Lower lobe of right lung (tissue), 2 donors: ENCODE data around the gene PRKN. TPM values are rescaled to one million over a fixed set of nuclear protein-coding genes. Genes with fewer than 3 reads are reported as not detected.

Experiments used
- ATAC-seq, 2 donors: fragments of 200-7000 bp; cut with Tn5 transposase; one replicate each; pipeline ENCODE4 v1.9.1; 2020 to 2022; ENCODE audit warnings: mild to moderate bottlenecking in 2 of 2, moderate library complexity in 2 of 2
- DNase-seq: peaks from one replicate; pipeline ENCODE4 v3.0.0-alpha.2; 2020
- H3K27ac ChIP-seq: fragments of 200-600 bp; one replicate; pipeline ENCODE4 v1.8.0; 2022
- H3K27me3 ChIP-seq: fragments of 200-600 bp; one replicate; pipeline ENCODE4 v1.8.0; 2022; ENCODE audit warnings: low read depth
- H3K36me3 ChIP-seq: fragments of 200-600 bp; one replicate; pipeline ENCODE4 v1.8.0; 2022; ENCODE audit warnings: mild to moderate bottlenecking
- H3K4me1 ChIP-seq: fragments of 200-600 bp; one replicate; pipeline ENCODE4 v1.8.0; 2022
- H3K4me3 ChIP-seq: fragments of 200-600 bp; one replicate; pipeline ENCODE4 v1.8.0; 2022; ENCODE audit warnings: mild to moderate bottlenecking
- H3K9me3 ChIP-seq: fragments of 200-600 bp; one replicate; pipeline ENCODE4 v1.8.0; 2022
- intact Hi-C: fragments of 100-400 bp; cut with DNase I; formaldehyde crosslinking; loops from one replicate; pipeline ENCODE4 v1.11.0; 2022
- total RNA-seq: library from RNA; stranded (reverse); fragmentation: NEBNext Ultra II Directional; extraction: Animal tissue kit (Norgen Biotek cat#: 25700); gene quantifications from one replicate; pipeline ENCODE4 v1.2.1, GENCODE V29; 2021
- TF ChIP-seq, protein P1 (sequence below): fragments of 200-600 bp; IDR thresholded peaks from one replicate; pipeline ENCODE4 v1.8.0; 2022; ENCODE audit warnings: antibody characterized with exemption, mild to moderate bottlenecking
- donor health status: DM: no; HTN: yes; CAD: no; lungs with severe emphysema.

PRKN gene
- total RNA-seq, 1 donor from 2014 or later: 6.1 TPM

DNA sequence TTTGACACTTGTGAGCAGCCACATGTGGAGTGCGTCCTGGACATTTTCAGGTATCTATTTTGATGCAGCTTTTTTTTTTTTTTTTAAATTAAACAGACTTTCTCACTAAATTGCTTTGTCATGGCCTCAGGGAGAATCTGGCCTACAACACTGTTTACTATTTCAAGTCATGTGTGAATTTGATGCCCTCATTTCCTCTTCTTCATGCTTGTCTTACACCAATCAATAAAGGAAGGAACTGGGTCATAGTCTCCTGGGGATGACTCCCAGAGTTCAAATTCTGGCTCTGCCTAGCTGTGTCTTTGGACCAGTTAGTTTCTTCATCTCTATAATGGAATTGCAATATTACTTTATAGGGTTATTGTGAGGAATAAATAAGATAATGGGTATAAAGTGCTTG is 554.1 kb downstream of the PRKN start:
- Histone ChIP-seq H3K9me3 (no peaks in the 10 kb centered on the region), H3K27ac (no peak overlapping the region), H3K4me1 (no peaks in the 10 kb centered on the region), H3K27me3 (no peaks in the 10 kb centered on the region), H3K4me3 (no peak overlapping the region), H3K36me3 (no peaks in the 10 kb centered on the region)
- DNase-seq (no peak), ATAC-seq (no peak)
- intact Hi-C loops: no loop called here
- TF ChIP-seq, protein P1, sequence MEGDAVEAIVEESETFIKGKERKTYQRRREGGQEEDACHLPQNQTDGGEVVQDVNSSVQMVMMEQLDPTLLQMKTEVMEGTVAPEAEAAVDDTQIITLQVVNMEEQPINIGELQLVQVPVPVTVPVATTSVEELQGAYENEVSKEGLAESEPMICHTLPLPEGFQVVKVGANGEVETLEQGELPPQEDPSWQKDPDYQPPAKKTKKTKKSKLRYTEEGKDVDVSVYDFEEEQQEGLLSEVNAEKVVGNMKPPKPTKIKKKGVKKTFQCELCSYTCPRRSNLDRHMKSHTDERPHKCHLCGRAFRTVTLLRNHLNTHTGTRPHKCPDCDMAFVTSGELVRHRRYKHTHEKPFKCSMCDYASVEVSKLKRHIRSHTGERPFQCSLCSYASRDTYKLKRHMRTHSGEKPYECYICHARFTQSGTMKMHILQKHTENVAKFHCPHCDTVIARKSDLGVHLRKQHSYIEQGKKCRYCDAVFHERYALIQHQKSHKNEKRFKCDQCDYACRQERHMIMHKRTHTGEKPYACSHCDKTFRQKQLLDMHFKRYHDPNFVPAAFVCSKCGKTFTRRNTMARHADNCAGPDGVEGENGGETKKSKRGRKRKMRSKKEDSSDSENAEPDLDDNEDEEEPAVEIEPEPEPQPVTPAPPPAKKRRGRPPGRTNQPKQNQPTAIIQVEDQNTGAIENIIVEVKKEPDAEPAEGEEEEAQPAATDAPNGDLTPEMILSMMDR: no peak

DNA sequence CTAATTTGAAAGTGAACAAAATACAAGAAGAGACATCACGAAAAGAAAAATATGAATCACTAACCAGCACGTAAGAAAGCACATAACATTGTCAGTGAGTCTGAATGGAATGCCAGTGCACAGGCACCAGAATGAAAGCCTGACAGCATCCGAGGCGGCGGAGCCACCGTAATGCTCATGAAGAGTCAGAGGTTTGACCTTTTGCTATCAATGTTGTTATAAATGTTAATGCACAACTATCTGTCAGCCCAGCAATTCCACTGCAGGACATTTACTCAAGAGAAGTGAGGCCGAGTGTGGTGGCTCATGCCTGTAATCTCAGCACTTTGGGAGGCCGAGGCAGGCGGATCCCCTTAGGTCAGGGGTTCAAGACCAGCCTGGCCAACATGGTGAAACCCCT is 562.1 kb downstream of the PRKN start:
- Histone ChIP-seq H3K4me3 (no peak overlapping the region), H3K36me3 (no peaks in the 10 kb centered on the region), H3K4me1 (no peaks in the 10 kb centered on the region), H3K9me3 (no peaks in the 10 kb centered on the region), H3K27me3 (no peaks in the 10 kb centered on the region), H3K27ac (no peak overlapping the region)
- TF ChIP-seq, protein P1: no peak
- DNase-seq: no peak
- no peak for ATAC-seq
- intact Hi-C loops: no loop called here

DNA sequence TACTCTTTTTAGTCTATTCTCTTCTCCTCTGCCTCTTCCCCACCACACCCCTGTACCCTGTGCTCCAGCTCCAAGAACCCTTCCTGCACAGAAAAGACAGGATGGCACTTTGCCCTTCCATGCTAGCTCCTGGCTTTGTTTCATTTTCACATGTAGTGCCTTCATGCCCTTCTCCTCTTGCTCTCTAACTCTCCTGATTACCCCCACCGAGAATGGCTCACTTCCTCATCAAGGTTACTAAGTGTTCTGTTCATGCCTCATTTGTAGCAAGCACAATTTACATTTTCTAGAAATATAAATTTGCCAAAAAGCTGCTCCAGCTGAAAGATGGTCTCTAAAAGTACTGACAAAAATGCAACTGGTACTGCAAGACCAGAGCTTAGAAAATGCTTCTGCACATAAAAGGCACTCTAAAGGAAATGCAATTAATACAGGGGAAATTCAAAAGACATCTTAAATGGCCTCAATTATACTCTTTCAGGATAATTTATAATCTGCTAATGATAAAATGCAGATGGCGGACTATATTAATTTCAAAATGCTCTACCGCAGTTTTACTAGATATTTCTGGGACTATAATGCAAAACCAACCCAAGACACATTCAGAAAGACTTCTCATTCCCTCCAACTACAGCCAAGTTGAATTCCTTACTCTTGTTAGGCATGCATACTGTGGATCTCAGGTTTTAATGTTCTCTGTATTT is 570.2 kb downstream of the PRKN start:
- no peaks in the 10 kb centered on the region for H3K4me1 ChIP-seq

DNA sequence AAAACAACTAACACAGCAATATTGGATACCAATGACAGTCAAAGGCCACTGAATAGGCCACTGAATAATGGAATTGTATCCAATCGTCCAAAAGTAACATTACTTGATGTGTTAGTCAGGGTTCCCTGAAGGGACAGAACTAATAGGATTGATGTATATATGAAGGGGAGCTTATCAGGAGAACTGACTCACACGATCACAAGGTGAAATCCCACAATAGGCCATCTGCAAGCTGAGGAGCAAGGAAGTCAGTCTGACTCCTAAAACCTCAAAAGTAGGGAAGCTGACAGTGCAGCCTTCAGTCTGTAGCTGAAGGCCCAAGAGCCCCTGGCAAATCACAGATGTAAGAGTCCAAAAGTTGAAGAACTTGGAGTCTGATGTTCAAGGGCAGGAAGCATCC is 571.4 kb downstream of the PRKN start:
- Histone ChIP-seq H3K27me3 (no peaks in the 10 kb centered on the region), H3K4me1 (no peaks in the 10 kb centered on the region), H3K4me3 (no peak overlapping the region), H3K36me3 (no peaks in the 10 kb centered on the region), H3K27ac (no peak overlapping the region), H3K9me3 (no peaks in the 10 kb centered on the region)
- ATAC-seq (no peak), DNase-seq (no peak)
- intact Hi-C loops: no loop called here
- TF ChIP-seq, protein P1: no peak

More for the DNA sequence above, 570.2 kb downstream of the PRKN start:
- no peaks in the 10 kb centered on the region for H3K27me3 ChIP-seq
- ATAC-seq (peak in 1 of 2 donors; percentile 25), DNase-seq (no peak)
- H3K27ac ChIP-seq: no peak overlapping the region
- intact Hi-C loops: no loop called here
- no peak overlapping the region for H3K4me3 ChIP-seq
- H3K36me3 ChIP-seq: no peaks in the 10 kb centered on the region
- H3K9me3 ChIP-seq: no peaks in the 10 kb centered on the region
- TF ChIP-seq, protein P1: no peak

DNA sequence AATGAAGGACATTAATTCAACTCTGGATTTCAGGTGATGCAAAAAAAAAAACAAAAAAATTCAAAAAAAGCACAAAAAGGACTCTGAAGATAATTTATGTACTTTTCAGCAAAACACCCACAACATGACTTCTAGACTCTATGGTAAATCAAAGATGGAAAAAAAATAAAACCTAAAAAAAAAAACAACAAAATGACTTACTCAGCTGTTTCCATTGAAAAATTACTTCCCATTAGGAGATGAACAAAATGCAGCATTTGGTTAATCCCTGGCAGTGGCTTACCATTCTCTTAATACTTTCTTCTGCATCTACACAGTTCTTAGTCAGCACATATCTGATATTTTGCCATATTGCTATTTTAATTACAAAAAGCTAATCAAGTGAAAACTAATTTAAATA is 572.6 kb downstream of the PRKN start:
- TF ChIP-seq, protein P1: no peak

More for the DNA sequence above, 572.6 kb downstream of the PRKN start:
- DNase-seq (no peak), ATAC-seq (no peak)
- Histone ChIP-seq H3K9me3 (no peaks in the 10 kb centered on the region), H3K36me3 (no peaks in the 10 kb centered on the region), H3K4me3 (no peak overlapping the region), H3K27me3 (no peaks in the 10 kb centered on the region), H3K4me1 (no peaks in the 10 kb centered on the region), H3K27ac (no peak overlapping the region)
- intact Hi-C loops: no loop called here
